ENCODE data around the gene ZNF740. TPM values are rescaled to one million over a fixed set of nuclear protein-coding genes. Genes with fewer than 3 reads are reported as not detected.
"Not testable (repeated sequence)": the region's sequence is repeated elsewhere in the genome, so short reads cannot be mapped to it uniquely, and the experiment has no call there.

Gene ZNF740
- total RNA-seq, 2 experiments from 2014 or later = 24.4 to 24.7 TPM

- Histone ChIP-seq H3K36me3 (ENCODE audit: insufficient read depth, low read length) (peaks cover 4% of the 10 kb centered on the region), H3K9me3 (ENCODE audit: control insufficient read depth in 1 of 2, insufficient read depth in 1 of 2, low read length in 2 of 2) (no peaks in the 10 kb centered on the region), H3K4me3 (ENCODE audit: low read length) (no peak overlapping the region), H3K27ac (ENCODE audit: low read depth in 1 of 2, low read length in 2 of 2) (no peak overlapping the region), H3K27me3 (ENCODE audit: control insufficient read depth in 1 of 2, insufficient read depth in 2 of 2, low read length in 2 of 2) (no peaks in the 10 kb centered on the region), H3K4me1 (ENCODE audit: insufficient read depth, low read length) (peaks cover 12% of the 10 kb centered on the region)
- Mint-ChIP-seq H3K27ac (no peak overlapping the region), H3K9me3 (no peaks in the 10 kb centered on the region), H3K36me3 (ENCODE audit: low read depth) (peaks cover 16% of the 10 kb centered on the region), H3K4me1 (ENCODE audit: low read depth) (peaks cover 10% of the 10 kb centered on the region), H3K27me3 (no peaks in the 10 kb centered on the region), H3K4me3 (no peak overlapping the region)
- ChIA-PET POLR2A (no interaction called here), CTCF (interaction anchor here (1.0 to 1.3 kb wide), 3 partner anchors 15 to 93 kb away, joined by 3 to 4 read pairs (median 4); partner anchors contain the start of gene ESPL1)
- TF ChIP-seq CTCF (IDR thresholded peaks at IDR 0.05) = peak; percentile 36
- ATAC-seq (ENCODE audit: poor library complexity) (no peak), DNase-seq (peak in 2 of 14 experiments; percentile 18 to 40)
- intact Hi-C loops (cut with DNase I, micrococcal nuclease) = no loop called here
Measured at GRCh38 chr12:53174881-53175491, 5.5 kb upstream of the ZNF740 start.

DNA sequence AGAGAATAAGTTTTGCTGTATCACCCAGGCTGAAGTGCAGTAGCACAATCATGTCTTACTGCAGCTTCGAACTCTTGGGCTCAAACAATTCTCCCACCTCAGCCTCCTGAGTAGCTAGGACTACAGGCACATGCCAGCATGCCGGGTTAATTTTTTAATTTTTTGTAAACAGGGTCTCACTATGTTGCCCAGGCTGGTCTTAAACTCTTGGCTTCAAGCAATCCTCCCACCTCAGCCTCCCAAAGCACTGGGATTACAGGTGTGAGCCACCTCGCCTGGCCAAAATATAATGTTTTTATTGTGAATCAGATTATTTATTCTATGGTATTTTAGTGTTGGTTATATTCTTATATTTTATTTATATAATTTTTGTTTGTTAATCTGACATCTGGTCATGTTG is 3.8 kb upstream of the ZNF740 start:
- H3K36me3 ChIP-seq (ENCODE audit: insufficient read depth, low read length) = peaks cover 2% of the 10 kb centered on the region
- no peak overlapping the region for H3K27ac ChIP-seq (ENCODE audit: low read depth in 1 of 2, low read length in 2 of 2)
- H3K9me3 Mint-ChIP-seq = no peaks in the 10 kb centered on the region
- H3K27me3 ChIP-seq (ENCODE audit: control insufficient read depth in 1 of 2, insufficient read depth in 2 of 2, low read length in 2 of 2) = no peaks in the 10 kb centered on the region
- ChIA-PET POLR2A (no interaction called here), CTCF (interaction anchor here (0.9 kb wide), 1 partner anchor 22 kb away, joined by 3 read pairs; no protein-coding TSS in a partner anchor)
- no peaks in the 10 kb centered on the region for H3K9me3 ChIP-seq (ENCODE audit: control insufficient read depth in 1 of 2, insufficient read depth in 1 of 2, low read length in 2 of 2)
- peaks cover 21% of the 10 kb centered on the region for H3K4me1 ChIP-seq (ENCODE audit: insufficient read depth, low read length)
- peaks cover 24% of the 10 kb centered on the region for H3K4me1 Mint-ChIP-seq (ENCODE audit: low read depth)
- intact Hi-C loops (cut with DNase I, micrococcal nuclease) = no loop called here
- peaks cover 23% of the 10 kb centered on the region for H3K36me3 Mint-ChIP-seq (ENCODE audit: low read depth)
- H3K27me3 Mint-ChIP-seq = no peaks in the 10 kb centered on the region
- DNase-seq = no peak
- H3K27ac Mint-ChIP-seq = no peak overlapping the region
- no peak overlapping the region for H3K4me3 ChIP-seq (ENCODE audit: low read length)
- H3K4me3 Mint-ChIP-seq = no peak overlapping the region
- TF ChIP-seq CTCF (IDR thresholded peaks at IDR 0.05) = no peak
- no peak for ATAC-seq (ENCODE audit: poor library complexity)

- Mint-ChIP-seq H3K4me1 (ENCODE audit: low read depth) (peaks cover 31% of the 10 kb centered on the region), H3K36me3 (ENCODE audit: low read depth) (peaks cover 26% of the 10 kb centered on the region)
- H3K4me3 Mint-ChIP-seq; DNase-seq; CTCF ChIA-PET; H3K4me3 ChIP-seq (ENCODE audit: low read length); H3K27ac Mint-ChIP-seq; intact Hi-C loops (cut with DNase I, micrococcal nuclease); H3K9me3 ChIP-seq (ENCODE audit: control insufficient read depth in 1 of 2, insufficient read depth in 1 of 2, low read length in 2 of 2); H3K27me3 Mint-ChIP-seq; POLR2A ChIA-PET; H3K36me3 ChIP-seq (ENCODE audit: insufficient read depth, low read length); ATAC-seq (ENCODE audit: poor library complexity); H3K9me3 Mint-ChIP-seq; H3K27ac ChIP-seq (ENCODE audit: low read depth in 1 of 2, low read length in 2 of 2); H3K27me3 ChIP-seq (ENCODE audit: control insufficient read depth in 1 of 2, insufficient read depth in 2 of 2, low read length in 2 of 2): not testable (repeated sequence)
- H3K4me1 ChIP-seq (ENCODE audit: insufficient read depth, low read length) = peaks cover 28% of the 10 kb centered on the region
Measured at GRCh38 chr12:53177447-53177846, 3.1 kb upstream of the ZNF740 start.

- DNase-seq; intact Hi-C loops (cut with DNase I, micrococcal nuclease); H3K9me3 ChIP-seq (ENCODE audit: control insufficient read depth in 1 of 2, insufficient read depth in 1 of 2, low read length in 2 of 2); H3K9me3 Mint-ChIP-seq; ATAC-seq (ENCODE audit: poor library complexity); H3K27me3 ChIP-seq (ENCODE audit: control insufficient read depth in 1 of 2, insufficient read depth in 2 of 2, low read length in 2 of 2); H3K4me3 ChIP-seq (ENCODE audit: low read length); H3K27me3 Mint-ChIP-seq: not testable (repeated sequence)
- Mint-ChIP-seq H3K4me1 (ENCODE audit: low read depth) (peaks cover 44% of the 10 kb centered on the region), H3K4me3 (peak overlapping the region; percentile 15), H3K36me3 (ENCODE audit: low read depth) (peaks cover 39% of the 10 kb centered on the region), H3K27ac (peak overlapping the region; percentile 94)
- H3K4me1 ChIP-seq (ENCODE audit: insufficient read depth, low read length) = peaks cover 40% of the 10 kb centered on the region
- peaks cover 23% of the 10 kb centered on the region for H3K36me3 ChIP-seq (ENCODE audit: insufficient read depth, low read length)
- POLR2A ChIA-PET = interaction anchor here (3.2 kb wide), 1 partner anchor 41 kb away, joined by 30 read pairs; no protein-coding TSS in a partner anchor
- CTCF ChIA-PET = interaction anchor here (0.7 to 4.0 kb wide), 4 partner anchors 11 to 131 kb away, joined by 3 to 23 read pairs (median 3); no protein-coding TSS in a partner anchor
- peak overlapping the region in 1 of 2 donors; percentile 87 for H3K27ac ChIP-seq (ENCODE audit: low read depth in 1 of 2, low read length in 2 of 2)
Measured at GRCh38 chr12:53178803-53179202, 1.7 kb upstream of the ZNF740 start.
